ENCODE results near the gene SRD5A3.
"Not testable (repeated sequence)": the region's sequence is repeated elsewhere in the genome, so short reads cannot be mapped to it uniquely, and the experiment has no call there.

Gene SRD5A3

GRCh38 chr4:55362938-55363337 lies 16.9 kb downstream of the SRD5A3 start:
- H3K27ac ChIP-seq (ENCODE audit: insufficient read depth in 1 of 2, low read depth in 1 of 2, low read length in 2 of 2, poor library complexity in 1 of 2, severe bottlenecking in 2 of 2); POLR2A ChIA-PET; H3K9me3 ChIP-seq (ENCODE audit: control extremely low read depth in 1 of 5, control insufficient read depth in 4 of 5, insufficient read depth in 2 of 5, low read depth in 1 of 5, low read length in 4 of 5); DNase-seq; H3K4me3 ChIP-seq (ENCODE audit: control insufficient read depth in 1 of 7, extremely low read depth in 1 of 7, insufficient read depth in 4 of 7, low read depth in 2 of 7, low read length in 6 of 7); H3K27me3 ChIP-seq (replicated peaks in 2 of 5; ENCODE audit: control insufficient read depth in 4 of 5, insufficient read depth in 5 of 5, low read length in 4 of 5): not testable (repeated sequence)
- WGBS (ENCODE audit: insufficient coverage): 93% methylated on average over 7 of the region's 9 CpGs
- Histone ChIP-seq H3K36me3 (ENCODE audit: control insufficient read depth in 4 of 4, insufficient read depth in 4 of 4, low read length in 3 of 4) (peaks cover 2 to 29% (median 18%) of the 10 kb centered on the region in 4 experiments), H3K4me1 (ENCODE audit: control extremely low read depth in 1 of 4, control insufficient read depth in 4 of 4, insufficient read depth in 4 of 4, low read length in 3 of 4) (peaks cover 3 to 14% (median 10%) of the 10 kb centered on the region in 4 experiments)
- CTCF ChIA-PET: interaction anchor here (1.6 to 1.9 kb wide), 2 partner anchors 10 to 14 kb away, joined by 5 to 6 read pairs; no protein-coding TSS in a partner anchor

- Histone ChIP-seq H3K27ac (ENCODE audit: insufficient read depth in 1 of 2, low read depth in 1 of 2, low read length in 2 of 2, poor library complexity in 1 of 2, severe bottlenecking in 2 of 2) (no peak overlapping the region), H3K27me3 (replicated peaks in 2 of 5; ENCODE audit: control insufficient read depth in 4 of 5, insufficient read depth in 5 of 5, low read length in 4 of 5) (no peaks in the 10 kb centered on the region), H3K4me1 (ENCODE audit: control extremely low read depth in 1 of 4, control insufficient read depth in 4 of 4, insufficient read depth in 4 of 4, low read length in 3 of 4) (peaks cover 0 to 6% (median 4%) of the 10 kb centered on the region in 4 experiments), H3K9me3 (ENCODE audit: control extremely low read depth in 1 of 5, control insufficient read depth in 4 of 5, insufficient read depth in 2 of 5, low read depth in 1 of 5, low read length in 4 of 5) (no peaks in the 10 kb centered on the region), H3K4me3 (ENCODE audit: control insufficient read depth in 1 of 7, extremely low read depth in 1 of 7, insufficient read depth in 4 of 7, low read depth in 2 of 7, low read length in 6 of 7) (no peak overlapping the region), H3K36me3 (ENCODE audit: control insufficient read depth in 4 of 4, insufficient read depth in 4 of 4, low read length in 3 of 4) (peaks cover 2 to 29% (median 18%) of the 10 kb centered on the region in 4 experiments)
- ChIA-PET CTCF (no interaction called here), POLR2A (no interaction called here)
- DNase-seq: no peak
- 97% methylated on average over 9 of the region's 9 CpGs for WGBS (ENCODE audit: insufficient coverage)
Observed at GRCh38 chr4:55363691-55364351, 17.8 kb downstream of the SRD5A3 start.

- POLR2A ChIA-PET: no interaction called here
- WGBS (ENCODE audit: insufficient coverage): 97% methylated on average over 7 of the region's 9 CpGs
Observed at GRCh38 chr4:55364691-55365344, 18.8 kb downstream of the SRD5A3 start.

GRCh38 chr4:55365345-55365728 lies 19.3 kb downstream of the SRD5A3 start:
- H3K36me3 ChIP-seq (ENCODE audit: control insufficient read depth in 4 of 4, insufficient read depth in 4 of 4, low read length in 3 of 4): peaks cover 10 to 38% (median 26%) of the 10 kb centered on the region in 4 experiments
- CTCF ChIA-PET: interaction anchor here (0.9 to 1.4 kb wide), 4 partner anchors 11 to 36 kb away, joined by 3 to 4 read pairs (median 3); no protein-coding TSS in a partner anchor
- no peak overlapping the region for H3K4me3 ChIP-seq (ENCODE audit: control insufficient read depth in 1 of 7, extremely low read depth in 1 of 7, insufficient read depth in 4 of 7, low read depth in 2 of 7, low read length in 6 of 7)
- DNase-seq: no peak
- 92% methylated on average over 6 of the region's 7 CpGs for WGBS (ENCODE audit: insufficient coverage)
- no peaks in the 10 kb centered on the region for H3K4me1 ChIP-seq (ENCODE audit: control extremely low read depth in 1 of 4, control insufficient read depth in 4 of 4, insufficient read depth in 4 of 4, low read length in 3 of 4)
- no peak overlapping the region for H3K27ac ChIP-seq (ENCODE audit: insufficient read depth in 1 of 2, low read depth in 1 of 2, low read length in 2 of 2, poor library complexity in 1 of 2, severe bottlenecking in 2 of 2)
- POLR2A ChIA-PET: no interaction called here
- no peaks in the 10 kb centered on the region for H3K27me3 ChIP-seq (replicated peaks in 2 of 5; ENCODE audit: control insufficient read depth in 4 of 5, insufficient read depth in 5 of 5, low read length in 4 of 5)
- H3K9me3 ChIP-seq (ENCODE audit: control extremely low read depth in 1 of 5, control insufficient read depth in 4 of 5, insufficient read depth in 2 of 5, low read depth in 1 of 5, low read length in 4 of 5): no peaks in the 10 kb centered on the region

More at GRCh38 chr4:55364691-55365344, 18.8 kb downstream of the SRD5A3 start:
- Histone ChIP-seq H3K9me3 (ENCODE audit: control extremely low read depth in 1 of 5, control insufficient read depth in 4 of 5, insufficient read depth in 2 of 5, low read depth in 1 of 5, low read length in 4 of 5) (no peaks in the 10 kb centered on the region), H3K36me3 (ENCODE audit: control insufficient read depth in 4 of 4, insufficient read depth in 4 of 4, low read length in 3 of 4) (peaks cover 7 to 35% (median 23%) of the 10 kb centered on the region in 4 experiments), H3K27me3 (replicated peaks in 2 of 5; ENCODE audit: control insufficient read depth in 4 of 5, insufficient read depth in 5 of 5, low read length in 4 of 5) (no peaks in the 10 kb centered on the region), H3K4me3 (ENCODE audit: control insufficient read depth in 1 of 7, extremely low read depth in 1 of 7, insufficient read depth in 4 of 7, low read depth in 2 of 7, low read length in 6 of 7) (no peak overlapping the region), H3K27ac (ENCODE audit: insufficient read depth in 1 of 2, low read depth in 1 of 2, low read length in 2 of 2, poor library complexity in 1 of 2, severe bottlenecking in 2 of 2) (no peak overlapping the region), H3K4me1 (ENCODE audit: control extremely low read depth in 1 of 4, control insufficient read depth in 4 of 4, insufficient read depth in 4 of 4, low read length in 3 of 4) (no peaks in the 10 kb centered on the region)
- no peak for DNase-seq
- CTCF ChIA-PET: interaction anchor here (0.9 to 1.4 kb wide), 4 partner anchors 10 to 37 kb away, joined by 3 to 4 read pairs (median 3); no protein-coding TSS in a partner anchor

GRCh38 chr4:55366621-55367020 lies 20.6 kb downstream of the SRD5A3 start:
- DNase-seq: no peak
- peaks cover 10 to 35% (median 27%) of the 10 kb centered on the region in 4 experiments for H3K36me3 ChIP-seq (ENCODE audit: control insufficient read depth in 4 of 4, insufficient read depth in 4 of 4, low read length in 3 of 4)
- no peaks in the 10 kb centered on the region for H3K4me1 ChIP-seq (ENCODE audit: control extremely low read depth in 1 of 4, control insufficient read depth in 4 of 4, insufficient read depth in 4 of 4, low read length in 3 of 4)
- H3K27me3 ChIP-seq (replicated peaks in 2 of 5; ENCODE audit: control insufficient read depth in 4 of 5, insufficient read depth in 5 of 5, low read length in 4 of 5): no peaks in the 10 kb centered on the region
- ChIA-PET CTCF (interaction anchor here (1.2 kb wide), 1 partner anchor 66 kb away, joined by 3 read pairs; no protein-coding TSS in a partner anchor), POLR2A (no interaction called here)
- H3K9me3 ChIP-seq (ENCODE audit: control extremely low read depth in 1 of 5, control insufficient read depth in 4 of 5, insufficient read depth in 2 of 5, low read depth in 1 of 5, low read length in 4 of 5): no peaks in the 10 kb centered on the region
- no peak overlapping the region for H3K27ac ChIP-seq (ENCODE audit: insufficient read depth in 1 of 2, low read depth in 1 of 2, low read length in 2 of 2, poor library complexity in 1 of 2, severe bottlenecking in 2 of 2)
- H3K4me3 ChIP-seq (ENCODE audit: control insufficient read depth in 1 of 7, extremely low read depth in 1 of 7, insufficient read depth in 4 of 7, low read depth in 2 of 7, low read length in 6 of 7): no peak overlapping the region
- WGBS (ENCODE audit: insufficient coverage): 94% methylated on average over 5 of the region's 7 CpGs

- no peak overlapping the region for H3K27ac ChIP-seq (ENCODE audit: insufficient read depth in 1 of 2, low read depth in 1 of 2, low read length in 2 of 2, poor library complexity in 1 of 2, severe bottlenecking in 2 of 2)
- H3K4me3 ChIP-seq (ENCODE audit: control insufficient read depth in 1 of 7, extremely low read depth in 1 of 7, insufficient read depth in 4 of 7, low read depth in 2 of 7, low read length in 6 of 7): no peak overlapping the region
- DNase-seq: no peak
- H3K4me1 ChIP-seq (ENCODE audit: control extremely low read depth in 1 of 4, control insufficient read depth in 4 of 4, insufficient read depth in 4 of 4, low read length in 3 of 4): no peaks in the 10 kb centered on the region
- 100% methylated on average over 5 of the region's 6 CpGs for WGBS (ENCODE audit: insufficient coverage)
- no peaks in the 10 kb centered on the region for H3K27me3 ChIP-seq (replicated peaks in 2 of 5; ENCODE audit: control insufficient read depth in 4 of 5, insufficient read depth in 5 of 5, low read length in 4 of 5)
- H3K9me3 ChIP-seq (ENCODE audit: control extremely low read depth in 1 of 5, control insufficient read depth in 4 of 5, insufficient read depth in 2 of 5, low read depth in 1 of 5, low read length in 4 of 5): no peaks in the 10 kb centered on the region
- ChIA-PET CTCF (interaction anchor here (1.2 to 2.0 kb wide), 2 partner anchors 11 to 65 kb away, joined by 3 to 7 read pairs; no protein-coding TSS in a partner anchor), POLR2A (no interaction called here)
- H3K36me3 ChIP-seq (ENCODE audit: control insufficient read depth in 4 of 4, insufficient read depth in 4 of 4, low read length in 3 of 4): peaks cover 10 to 41% (median 27%) of the 10 kb centered on the region in 4 experiments
Observed at GRCh38 chr4:55367084-55367722, 21.2 kb downstream of the SRD5A3 start.

Data from common myeloid progenitor, CD34-positive (primary cell).